Activated naive CD4-positive, alpha-beta T cell treated with anti-CD3 and anti-CD28 coated beads, Interleukin-2, amount 50 U/mL, for 16 hours (primary cell): ENCODE results near the gene KPNB1.

Experiments
- DNase-seq: peaks from one replicate; pipeline ENCODE4 v3.0.0-alpha.2; 2020

The KPNB1 gene

DNA sequence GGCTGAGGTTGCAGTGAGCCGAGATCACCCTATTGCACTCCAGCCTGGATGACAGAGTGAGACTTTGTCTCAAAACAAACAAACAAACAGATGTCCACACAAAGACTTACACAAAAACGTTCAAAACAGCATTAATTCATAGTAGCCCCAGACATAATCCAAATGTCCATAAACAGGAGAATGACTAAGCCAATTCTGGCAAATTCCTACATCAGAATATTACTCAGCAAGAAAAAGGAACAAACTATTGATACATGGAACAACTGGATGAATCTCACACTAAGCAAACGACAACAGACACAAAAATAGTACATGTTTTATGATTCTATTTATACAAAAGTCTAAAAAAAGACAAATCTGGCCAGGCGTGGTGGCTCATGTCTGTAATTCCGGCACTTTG, 10.8 kb upstream of the KPNB1 start:
- DNase-seq: no peak

DNA sequence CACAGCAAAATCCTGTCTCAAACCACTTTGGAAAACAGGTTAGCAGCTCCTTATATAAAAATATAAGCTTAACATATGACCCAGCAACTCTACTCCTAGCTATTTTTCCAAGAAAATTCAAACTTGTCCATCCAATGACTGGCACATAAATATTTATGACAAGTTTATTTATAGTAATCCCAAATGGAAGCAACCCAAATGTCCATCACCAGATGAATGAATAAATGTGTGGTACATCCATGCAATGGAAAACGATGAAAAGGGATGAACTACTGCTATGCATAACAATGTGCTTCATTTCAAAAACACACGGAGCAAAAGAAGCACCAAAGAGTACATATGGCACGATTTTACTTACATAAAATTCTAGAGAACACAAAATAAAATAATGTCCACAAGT, 9.6 kb upstream of the KPNB1 start:
- no peak for DNase-seq

DNA sequence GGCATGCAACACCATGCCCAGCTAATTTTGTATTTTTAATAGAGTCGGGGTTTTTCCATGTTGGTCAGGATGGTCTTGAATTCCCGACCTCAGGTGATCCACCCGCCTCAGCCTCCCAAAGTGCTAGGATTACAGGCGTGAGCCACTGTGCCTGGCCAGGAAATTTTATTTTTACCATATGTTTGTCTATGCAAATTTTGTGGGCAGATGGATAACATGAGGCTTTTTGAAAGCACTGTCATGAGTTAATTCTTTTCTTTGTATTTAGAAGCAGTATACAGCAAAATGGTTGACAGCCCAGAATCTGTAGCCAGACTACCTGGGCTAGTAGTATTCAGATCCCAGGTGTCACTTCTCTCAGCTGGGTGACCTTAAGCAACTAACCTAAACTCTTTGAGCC, 8.5 kb upstream of the KPNB1 start:
- no peak for DNase-seq

DNA sequence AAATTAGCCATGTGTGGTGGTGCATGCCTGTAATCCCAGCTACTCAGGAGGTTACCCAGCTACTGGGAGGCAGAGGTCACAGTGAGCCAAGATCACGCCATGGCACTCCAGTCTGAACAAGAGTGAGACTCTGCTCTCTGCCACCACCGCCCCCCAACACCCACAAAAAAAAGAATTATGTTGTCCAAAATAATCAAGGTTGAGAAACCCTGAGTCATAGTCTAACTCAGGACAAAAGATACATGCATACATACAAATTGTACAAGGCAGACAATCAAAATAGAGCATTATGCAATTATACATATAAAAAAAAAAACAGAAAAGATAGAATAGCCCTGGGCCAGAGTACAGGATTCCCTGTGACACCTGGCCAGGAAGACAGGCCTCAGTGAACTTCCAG, 6.6 kb upstream of the KPNB1 start:
- no peak for DNase-seq

DNA sequence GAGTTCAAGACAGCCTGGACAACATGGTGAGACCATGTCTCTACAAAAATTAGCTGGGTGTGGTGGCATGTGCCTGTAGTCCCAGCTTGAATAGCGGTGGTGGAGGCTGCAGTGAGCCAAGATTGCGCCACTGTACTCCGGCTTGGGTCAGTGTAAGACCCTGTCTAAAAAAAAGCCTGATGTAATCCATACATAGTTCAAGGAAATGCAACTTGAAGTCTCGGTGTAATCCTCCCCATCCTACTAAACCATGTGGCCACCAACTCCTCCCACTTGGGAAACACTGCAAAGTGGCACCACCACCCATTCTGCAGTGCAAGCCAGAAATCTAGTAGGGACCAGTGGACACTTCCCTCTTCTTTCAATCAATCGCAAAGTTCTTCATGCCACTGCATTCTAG, 5.4 kb upstream of the KPNB1 start:
- no peak for DNase-seq

DNA sequence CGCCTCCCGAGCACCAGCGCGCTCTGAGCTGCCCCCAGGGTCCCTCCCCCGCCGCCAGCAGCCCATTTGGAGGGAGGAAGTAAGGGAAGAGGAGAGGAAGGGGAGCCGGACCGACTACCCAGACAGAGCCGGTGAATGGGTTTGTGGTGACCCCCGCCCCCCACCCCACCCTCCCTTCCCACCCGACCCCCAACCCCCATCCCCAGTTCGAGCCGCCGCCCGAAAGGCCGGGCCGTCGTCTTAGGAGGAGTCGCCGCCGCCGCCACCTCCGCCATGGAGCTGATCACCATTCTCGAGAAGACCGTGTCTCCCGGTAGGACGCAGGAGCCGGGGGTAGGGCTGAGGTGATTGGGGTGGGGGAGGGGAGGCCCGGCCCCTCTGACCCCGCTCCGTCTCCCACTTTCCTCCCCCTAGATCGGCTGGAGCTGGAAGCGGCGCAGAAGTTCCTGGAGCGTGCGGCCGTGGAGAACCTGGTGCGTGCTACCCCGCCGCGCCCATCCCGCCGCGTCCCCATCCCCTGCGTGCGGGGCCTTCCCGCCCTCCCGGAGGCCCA, 329 bp downstream of the KPNB1 start:
- peak; percentile 68 for DNase-seq

DNA sequence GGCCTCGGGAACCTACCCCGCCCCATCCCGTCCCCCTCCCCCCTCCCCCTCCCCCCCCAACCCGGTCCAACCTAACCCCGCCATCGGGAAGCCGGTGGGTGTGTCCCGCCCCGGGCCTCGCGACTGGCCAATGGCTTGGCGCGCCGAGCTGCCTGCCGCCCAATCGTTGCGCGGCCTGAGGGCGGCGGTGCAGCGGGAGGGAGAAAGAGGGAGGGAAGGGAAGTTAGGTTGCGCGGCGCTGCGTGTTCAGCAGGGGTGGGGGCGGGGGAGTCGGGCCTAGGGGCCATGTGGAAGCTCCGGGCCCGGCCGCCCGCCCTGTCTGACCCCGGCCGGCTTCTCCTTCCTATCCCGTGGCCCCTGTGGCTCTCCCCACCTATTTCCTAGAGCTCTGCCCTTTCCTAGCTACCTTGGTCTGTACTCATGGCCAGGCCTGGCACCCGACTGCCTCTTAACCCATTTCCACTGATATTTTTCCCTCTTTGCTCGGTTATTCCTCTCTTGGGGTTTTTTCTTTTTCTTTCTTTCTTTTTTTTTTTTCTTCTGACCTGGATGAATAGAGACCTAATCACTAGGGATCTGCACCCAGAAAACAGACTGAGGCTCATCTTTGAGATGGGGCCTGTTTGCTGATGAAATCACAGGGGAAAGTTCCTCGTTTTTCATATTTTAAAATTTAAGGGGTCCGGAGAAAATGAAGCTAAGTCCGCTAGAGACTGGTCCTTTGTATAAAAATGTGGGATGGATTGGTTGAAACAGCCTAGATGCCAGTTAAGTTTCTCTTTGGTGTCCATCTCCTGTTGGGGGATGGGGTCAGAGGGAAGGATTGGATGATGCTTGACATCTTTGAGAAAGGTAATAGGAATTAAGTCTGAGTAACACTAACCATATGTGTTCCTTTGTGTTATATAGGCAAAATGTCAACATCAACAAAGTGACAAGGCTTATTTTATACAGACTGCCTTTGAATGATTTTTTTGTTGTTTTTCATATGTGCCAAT, 1.1 kb downstream of the KPNB1 start:
- DNase-seq: peak; percentile 97

DNA sequence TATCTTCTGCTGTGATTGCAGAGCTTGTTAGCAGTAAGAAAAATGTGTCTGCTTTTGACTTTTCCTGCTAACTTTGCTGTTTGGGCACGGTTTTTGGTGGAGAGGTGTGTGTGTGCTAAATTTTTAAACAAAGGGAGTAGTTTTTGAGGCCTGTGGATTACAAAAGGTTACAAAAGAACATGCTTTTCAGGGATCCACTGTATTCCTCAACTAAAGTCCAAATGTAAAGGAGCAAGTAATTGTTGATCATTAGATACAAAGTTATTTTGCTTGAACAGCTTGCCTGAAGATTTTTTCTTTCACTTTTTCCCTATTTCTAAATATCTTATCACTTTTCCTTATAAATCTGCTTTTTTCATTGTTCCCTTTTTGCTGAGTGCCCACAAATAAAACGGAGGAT, 2.0 kb downstream of the KPNB1 start:
- DNase-seq: no peak

DNA sequence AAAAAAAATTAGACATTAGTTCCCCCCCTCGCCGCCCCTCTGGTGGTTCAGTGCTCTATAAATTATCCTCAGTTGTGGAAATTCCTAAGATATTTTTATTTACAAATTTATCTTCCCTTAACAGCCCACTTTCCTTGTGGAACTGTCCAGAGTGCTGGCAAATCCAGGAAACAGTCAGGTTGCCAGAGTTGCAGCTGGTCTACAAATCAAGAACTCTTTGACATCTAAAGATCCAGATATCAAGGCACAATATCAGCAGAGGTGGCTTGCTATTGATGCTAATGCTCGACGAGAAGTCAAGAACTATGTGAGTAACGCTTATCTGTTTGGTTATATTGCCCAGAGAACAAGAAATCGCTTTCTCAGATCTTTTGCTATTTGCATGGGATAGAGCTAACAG, 2.9 kb downstream of the KPNB1 start:
- DNase-seq: no peak

DNA sequence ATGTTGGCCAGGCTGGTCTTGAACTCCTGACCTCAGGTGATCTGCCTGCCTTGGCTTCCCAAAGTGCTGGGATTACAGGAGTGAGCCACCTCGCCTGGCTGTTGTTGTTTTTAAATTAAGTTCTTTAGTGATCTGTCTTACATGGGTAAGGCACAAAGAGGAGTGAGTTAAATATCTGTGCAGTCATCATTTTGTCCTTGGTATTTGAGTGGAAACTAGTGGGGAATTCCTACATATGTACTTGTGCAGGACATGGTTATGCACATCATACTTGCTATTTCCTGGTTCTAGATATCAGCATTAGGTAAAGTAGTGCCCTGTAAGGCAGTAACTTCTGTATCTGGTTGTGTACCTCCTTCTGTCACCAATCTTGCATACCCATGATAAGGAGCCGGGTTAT, 3.7 kb downstream of the KPNB1 start:
- DNase-seq: no peak

DNA sequence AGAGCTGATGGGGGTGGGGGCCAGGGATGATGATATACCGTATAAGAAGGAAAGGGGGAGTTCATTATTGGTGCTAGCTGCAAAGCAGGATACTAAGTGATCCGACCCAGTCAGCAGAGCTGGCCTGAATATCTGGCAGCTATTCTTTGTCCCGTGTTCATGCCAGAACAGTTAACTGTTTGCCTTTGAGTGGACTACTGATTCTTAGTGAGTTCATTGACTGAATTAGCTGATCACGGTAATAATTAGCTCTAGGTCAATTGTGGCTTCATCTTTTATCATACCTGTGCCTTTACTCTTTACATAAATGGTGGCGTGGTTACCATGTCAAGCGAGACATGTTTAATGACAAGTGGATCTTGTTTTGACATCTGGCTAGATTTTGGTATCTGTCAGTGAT, 5.3 kb downstream of the KPNB1 start:
- DNase-seq: no peak

DNA sequence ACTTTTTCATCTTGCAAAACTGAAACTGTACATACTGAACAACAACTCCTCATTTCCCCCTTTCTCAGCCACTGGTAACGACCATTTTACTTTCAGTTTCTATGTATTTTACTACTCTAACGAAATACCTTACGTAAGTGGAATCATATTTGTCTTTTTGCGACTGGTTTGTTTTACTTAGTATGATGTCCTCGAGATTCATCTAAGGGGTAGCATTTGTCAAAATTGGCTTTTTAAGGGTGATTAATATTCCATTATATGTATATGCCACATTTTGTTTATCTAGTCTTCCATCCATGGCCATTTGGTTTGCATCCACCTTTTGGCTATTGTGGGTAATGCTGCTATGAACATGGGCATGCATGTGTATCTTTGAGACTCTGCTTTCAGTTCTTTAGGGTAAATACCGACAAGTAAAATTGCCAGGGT, 10.4 kb downstream of the KPNB1 start:
- no peak for DNase-seq

DNA sequence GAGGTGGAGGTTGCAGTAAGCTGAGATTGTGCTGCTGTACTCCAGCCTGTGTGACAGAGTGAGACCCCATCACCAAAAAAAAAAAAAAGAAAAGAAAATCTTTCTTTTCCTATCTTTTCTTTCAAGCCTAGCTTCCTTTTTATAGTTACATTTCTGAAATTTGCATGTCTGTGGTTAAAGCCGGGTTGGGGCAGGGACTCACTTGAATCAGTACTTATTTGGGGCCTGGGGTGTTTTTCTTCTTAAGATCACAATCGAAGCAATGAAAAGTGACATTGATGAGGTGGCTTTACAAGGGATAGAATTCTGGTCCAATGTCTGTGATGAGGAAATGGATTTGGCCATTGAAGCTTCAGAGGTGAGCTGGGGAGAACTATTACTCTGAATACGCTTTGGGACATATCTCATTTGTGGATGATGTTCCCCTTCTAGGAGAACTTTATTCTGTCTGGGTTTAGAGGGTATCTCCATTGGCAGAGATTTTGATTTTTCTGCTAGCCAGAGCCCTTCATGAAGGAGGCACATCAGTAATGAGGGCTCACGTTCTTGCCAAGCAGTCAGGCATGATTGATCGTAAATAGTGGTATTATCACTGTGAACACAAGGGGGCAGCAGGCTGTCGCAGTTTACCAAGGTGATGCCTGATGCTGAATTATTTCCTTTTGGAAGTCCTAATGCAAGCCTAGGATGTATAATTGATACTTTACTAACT, 14.3 kb downstream of the KPNB1 start:
- DNase-seq: peak; percentile 60

DNA sequence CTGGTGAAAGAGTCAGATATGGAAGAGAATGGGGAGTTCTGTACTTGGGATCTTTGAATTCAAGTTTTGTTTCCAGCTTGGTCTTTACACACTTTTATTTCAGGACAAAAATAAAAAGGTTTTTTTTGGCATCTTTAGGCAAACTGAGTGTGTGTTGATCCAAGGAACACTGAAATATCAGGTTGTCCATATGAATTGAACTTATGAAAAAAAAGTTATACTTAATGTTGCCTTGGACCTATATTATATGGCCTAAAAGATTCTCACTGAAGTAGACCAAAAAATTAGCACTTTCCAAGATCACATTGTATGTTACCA, 14.9 kb downstream of the KPNB1 start:
- DNase-seq: no peak

DNA sequence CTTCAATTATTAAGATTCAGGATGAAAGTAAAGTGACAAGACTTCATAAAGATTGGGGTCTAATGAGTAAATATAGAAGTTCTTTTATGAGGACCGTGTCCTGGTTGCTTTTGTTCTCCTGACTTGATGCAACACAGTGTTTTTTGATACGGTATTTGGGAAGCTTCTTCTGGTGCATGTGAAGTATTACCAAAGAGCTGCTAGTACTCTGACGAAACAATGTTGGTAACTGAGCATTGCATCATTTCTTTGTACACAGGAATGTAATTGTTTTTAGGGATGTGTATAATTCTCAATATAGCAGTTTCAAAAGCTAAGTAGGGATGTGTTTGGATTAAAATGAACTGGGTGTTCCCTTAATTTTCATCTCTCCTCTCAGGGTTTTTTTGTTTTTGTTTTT, 15.9 kb downstream of the KPNB1 start:
- no peak for DNase-seq

DNA sequence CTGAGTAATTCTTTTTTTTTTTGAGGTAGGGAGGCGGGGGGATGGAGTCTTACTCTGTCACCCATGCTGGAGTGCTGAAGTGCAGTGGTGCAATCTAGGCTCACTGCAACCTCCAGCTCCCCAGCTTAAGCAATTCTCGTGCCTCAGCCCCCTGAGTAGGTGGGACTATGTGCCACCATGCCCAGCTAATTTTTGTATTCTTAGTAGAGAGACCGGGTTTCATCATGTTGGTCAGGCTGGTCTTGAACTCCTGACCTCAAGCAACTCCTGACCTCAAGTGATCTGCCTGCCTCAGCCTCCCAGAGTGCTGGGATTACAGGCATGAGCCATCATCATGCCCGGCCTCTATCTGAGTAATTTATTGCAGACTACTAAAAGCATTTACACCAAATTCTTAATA, 19.4 kb downstream of the KPNB1 start:
- DNase-seq: no peak

DNA sequence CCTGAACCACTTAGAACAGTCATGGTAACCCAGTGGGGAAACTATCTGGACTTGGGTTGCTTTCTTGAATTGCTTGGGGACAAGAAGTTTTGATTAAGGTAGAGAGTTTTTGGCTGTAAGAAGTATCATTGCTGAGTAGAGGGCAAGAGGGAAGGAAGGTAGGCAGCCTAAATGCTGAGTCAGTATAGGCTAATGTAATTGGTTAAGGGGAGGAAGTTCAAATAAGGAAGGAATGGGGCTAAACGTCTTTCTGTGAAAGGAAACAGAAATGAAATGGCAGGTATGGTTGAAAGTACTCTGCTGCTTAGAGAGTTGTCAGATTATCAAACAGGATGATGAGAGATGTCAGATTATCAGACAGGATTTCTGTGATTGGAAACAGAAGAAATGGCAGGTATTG, 20.3 kb downstream of the KPNB1 start:
- DNase-seq: no peak

DNA sequence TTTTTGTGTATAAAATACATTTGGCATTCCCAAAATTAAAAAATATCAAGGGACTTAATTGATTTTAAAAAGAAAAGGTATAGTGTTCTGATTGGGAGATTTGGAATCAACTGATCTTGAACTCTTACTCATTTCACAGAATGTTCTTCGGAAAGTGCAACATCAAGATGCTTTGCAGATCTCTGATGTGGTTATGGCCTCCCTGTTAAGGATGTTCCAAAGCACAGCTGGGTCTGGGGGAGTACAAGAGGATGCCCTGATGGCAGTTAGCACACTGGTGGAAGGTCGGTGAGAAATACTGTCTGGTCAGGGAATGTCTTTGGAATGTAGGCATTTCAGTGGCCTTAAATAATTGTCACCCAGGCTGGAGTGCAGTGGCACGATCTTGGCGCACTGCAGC, 24.8 kb downstream of the KPNB1 start:
- DNase-seq: no peak

DNA sequence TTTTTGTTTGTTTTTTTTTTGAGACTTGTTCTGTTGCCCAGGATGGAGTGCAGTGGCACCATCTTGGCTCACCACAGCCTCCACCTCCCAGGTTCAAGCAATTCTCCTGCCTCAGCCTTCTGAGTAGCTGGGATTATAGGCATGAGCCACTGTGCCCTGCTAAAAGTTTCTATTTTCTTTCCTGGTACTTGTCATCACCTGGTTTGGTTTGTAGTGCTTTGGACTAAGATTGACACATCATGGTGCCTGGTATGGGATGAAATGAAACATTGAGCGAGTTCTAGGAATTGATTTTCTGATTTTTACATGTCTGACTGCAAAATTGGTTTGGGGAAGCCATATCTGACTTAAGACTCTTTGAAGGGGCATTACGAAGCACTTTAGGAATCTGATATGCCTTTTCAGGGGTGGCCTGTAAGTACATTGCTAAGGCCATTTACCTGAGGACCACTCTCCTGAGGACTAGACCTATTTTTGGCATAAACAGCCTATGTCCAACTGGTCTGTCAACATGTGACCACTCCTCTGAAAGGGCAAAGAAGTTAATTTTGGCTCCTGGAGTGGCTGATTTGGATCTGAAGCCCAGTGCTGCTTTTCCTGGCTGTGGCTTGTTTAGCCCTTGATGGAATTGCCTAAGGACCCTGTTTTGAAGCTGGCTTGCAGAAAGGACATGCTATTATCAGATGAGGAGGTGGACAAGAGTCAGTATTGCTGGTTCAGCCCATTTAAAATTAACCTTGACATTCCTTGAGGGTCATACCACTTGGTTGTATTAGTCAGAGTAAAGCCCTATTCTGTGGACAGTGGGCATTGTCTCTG, 25.9 kb downstream of the KPNB1 start:
- DNase-seq: no peak

DNA sequence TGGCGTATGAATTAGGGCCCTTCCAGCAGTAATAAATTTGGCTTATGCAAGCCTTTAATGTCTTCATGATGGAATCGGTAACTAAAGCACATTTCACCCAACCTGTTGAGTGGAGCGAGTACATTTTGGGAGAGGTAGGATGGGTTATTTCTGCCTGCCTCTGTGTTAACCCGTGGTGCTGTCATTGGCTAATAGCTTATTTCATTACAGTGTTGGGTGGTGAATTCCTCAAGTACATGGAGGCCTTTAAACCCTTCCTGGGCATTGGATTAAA, 26.4 kb downstream of the KPNB1 start:
- DNase-seq: no peak

DNA sequence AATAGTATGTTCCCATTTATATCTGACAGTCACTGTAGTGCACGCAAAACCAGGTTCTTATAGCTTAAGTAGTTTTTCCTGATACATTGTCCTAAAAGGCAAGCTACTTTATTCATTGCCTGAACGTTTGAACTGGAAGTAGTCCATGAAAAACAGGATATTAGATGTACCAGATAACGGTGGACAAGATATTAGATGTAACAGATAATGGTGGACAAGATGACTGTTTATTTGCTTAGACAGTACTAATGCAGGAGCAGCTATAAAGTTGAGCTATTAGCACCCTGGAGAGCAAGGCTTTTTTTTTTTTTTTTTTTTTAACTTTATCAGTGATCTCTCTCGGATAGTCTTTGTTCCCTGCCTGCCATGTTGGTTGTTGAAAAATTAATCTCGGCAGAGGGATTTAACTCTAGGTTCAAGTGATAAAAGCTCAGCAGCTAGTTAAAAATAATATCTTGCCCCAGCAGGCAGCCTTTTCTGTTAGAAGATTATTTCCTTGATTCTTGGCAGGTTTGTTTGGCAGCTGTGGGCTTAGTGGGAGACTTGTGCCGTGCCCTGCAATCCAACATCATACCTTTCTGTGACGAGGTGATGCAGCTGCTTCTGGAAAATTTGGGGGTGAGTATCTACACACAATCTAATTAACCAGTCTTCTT, 26.9 kb downstream of the KPNB1 start:
- DNase-seq: no peak

DNA sequence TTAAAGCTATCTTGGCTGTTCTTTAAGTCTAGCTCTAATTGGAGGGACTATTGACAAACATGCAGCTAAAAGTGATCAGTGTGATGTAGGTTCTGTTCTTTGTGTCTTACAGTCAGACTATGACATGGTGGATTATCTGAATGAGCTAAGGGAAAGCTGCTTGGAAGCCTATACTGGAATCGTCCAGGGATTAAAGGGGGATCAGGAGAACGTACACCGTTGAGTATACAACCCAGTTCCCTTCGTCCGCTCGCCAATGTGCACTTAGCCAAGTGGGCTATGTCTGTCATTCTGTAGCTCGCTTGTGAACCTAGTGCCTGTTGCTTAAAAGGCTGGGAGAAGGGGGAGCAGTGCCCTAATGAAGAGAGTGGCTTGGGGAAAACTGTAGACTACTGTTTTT, 28.5 kb downstream of the KPNB1 start:
- DNase-seq: no peak

DNA sequence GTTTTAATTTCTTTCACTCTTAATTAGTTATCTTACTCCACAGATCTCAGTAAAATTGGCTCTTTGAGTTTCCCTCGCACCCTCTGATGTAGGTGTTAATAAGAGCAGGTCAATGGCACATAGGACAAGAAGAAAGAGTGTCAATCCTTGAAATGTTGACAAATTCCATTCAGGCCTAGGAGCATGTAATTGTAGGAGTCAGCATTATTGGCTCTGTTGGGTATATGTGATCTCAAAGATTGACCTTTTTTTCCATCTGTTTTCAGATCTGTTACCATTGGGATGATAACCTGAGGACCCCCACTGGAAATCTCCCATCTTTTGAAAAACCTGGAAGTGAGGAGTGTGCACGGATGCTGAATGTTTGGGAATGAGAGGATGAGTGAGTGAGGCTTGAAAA, 32.4 kb downstream of the KPNB1 start:
- no peak for DNase-seq
